ENCODE measurements around the gene HORMAD2. TPM values are rescaled to one million over a fixed set of nuclear protein-coding genes. Genes with fewer than 3 reads are reported as not detected.

Gene HORMAD2
- total RNA-seq, 1 donor from 2014 or later: not detected

GRCh38 chr22:30208631-30209603 is 128.7 kb downstream of the HORMAD2 start:
- H3K36me3 ChIP-seq (ENCODE audit: control insufficient read depth, insufficient read depth, low read length): no peaks in the 10 kb centered on the region
- DNase-seq (ENCODE audit: low read depth): no peak
- TF ChIP-seq CTCF (IDR thresholded peaks at IDR 0.05; ENCODE audit: insufficient read depth, low read length, poor library complexity, severe bottlenecking): no peak

DNA sequence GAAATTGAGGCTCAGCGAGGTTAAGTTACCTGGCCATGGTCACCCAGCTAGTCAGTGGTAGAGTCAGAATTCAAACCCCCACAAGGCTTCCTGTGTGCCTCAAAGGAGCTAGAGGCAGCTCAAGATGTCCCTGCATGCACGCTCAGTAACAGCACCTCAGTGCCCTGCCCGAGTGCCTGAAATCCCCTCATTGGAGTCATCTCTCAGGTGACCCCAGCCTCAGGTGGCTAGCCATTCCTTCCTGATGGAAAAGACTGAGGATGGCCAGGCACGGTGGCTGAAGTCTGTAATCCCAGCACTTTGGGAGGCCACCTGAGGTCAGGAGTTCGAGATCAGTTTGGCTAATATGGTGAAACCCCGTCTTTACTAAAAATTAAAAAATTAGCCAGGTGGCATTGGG is 129.4 kb downstream of the HORMAD2 start:
- Histone ChIP-seq H3K4me3 (ENCODE audit: low read depth, low read length) (no peak overlapping the region), H3K27me3 (ENCODE audit: control insufficient read depth, insufficient read depth, low read length) (no peaks in the 10 kb centered on the region), H3K36me3 (ENCODE audit: control insufficient read depth, insufficient read depth, low read length) (no peaks in the 10 kb centered on the region)
- DNase-seq (ENCODE audit: low read depth): no peak
- TF ChIP-seq CTCF (IDR thresholded peaks at IDR 0.05; ENCODE audit: insufficient read depth, low read length, poor library complexity, severe bottlenecking): no peak

More at GRCh38 chr22:30208631-30209603, 128.7 kb downstream of the HORMAD2 start:
- Histone ChIP-seq H3K4me3 (ENCODE audit: low read depth, low read length) (no peak overlapping the region), H3K27me3 (ENCODE audit: control insufficient read depth, insufficient read depth, low read length) (no peaks in the 10 kb centered on the region)

DNA sequence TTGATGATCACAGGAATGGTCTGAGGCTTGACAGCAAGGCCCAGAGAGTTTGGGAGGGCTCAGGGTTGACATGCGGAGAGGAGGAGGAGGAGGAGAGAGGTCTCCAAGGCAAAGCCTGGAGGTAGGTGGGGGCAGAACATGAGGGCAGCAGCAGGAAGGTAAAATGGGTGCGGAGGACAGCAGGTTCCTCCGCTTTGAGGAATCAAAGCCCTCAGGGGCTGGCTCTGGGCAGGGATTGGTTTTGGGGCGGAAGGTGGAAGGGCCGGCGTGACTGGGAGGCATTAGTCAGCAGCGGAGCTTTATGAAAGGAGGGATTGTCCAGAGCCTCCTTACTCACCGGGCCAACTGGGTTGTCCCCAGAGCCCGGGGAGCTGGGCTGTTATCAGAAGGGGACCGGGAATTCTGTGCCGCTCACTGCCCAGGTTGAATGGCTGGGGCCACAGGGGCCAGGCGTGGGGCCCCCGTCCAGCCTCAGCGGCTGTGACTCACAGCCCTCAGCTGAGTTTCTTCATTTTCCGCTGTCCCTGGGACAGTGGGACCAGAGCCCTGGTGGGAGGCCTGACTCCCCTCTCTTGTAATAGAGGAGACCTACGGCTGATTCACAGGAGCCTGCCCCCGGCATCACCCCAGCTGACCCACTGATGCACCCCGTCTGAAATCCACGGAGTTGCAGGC is 130.1 kb downstream of the HORMAD2 start:
- Histone ChIP-seq H3K4me3 (ENCODE audit: low read depth, low read length) (no peak overlapping the region), H3K36me3 (ENCODE audit: control insufficient read depth, insufficient read depth, low read length) (no peaks in the 10 kb centered on the region), H3K27me3 (ENCODE audit: control insufficient read depth, insufficient read depth, low read length) (no peaks in the 10 kb centered on the region)
- DNase-seq (ENCODE audit: low read depth): peak; percentile 69
- no peak for TF ChIP-seq CTCF (IDR thresholded peaks at IDR 0.05; ENCODE audit: insufficient read depth, low read length, poor library complexity, severe bottlenecking)

GRCh38 chr22:30211124-30211820 is 131.0 kb downstream of the HORMAD2 start:
- H3K36me3 ChIP-seq (ENCODE audit: control insufficient read depth, insufficient read depth, low read length): no peaks in the 10 kb centered on the region
- H3K4me3 ChIP-seq (ENCODE audit: low read depth, low read length): no peak overlapping the region
- no peak for TF ChIP-seq CTCF (IDR thresholded peaks at IDR 0.05; ENCODE audit: insufficient read depth, low read length, poor library complexity, severe bottlenecking)
- no peaks in the 10 kb centered on the region for H3K27me3 ChIP-seq (ENCODE audit: control insufficient read depth, insufficient read depth, low read length)
- DNase-seq (ENCODE audit: low read depth): no peak

GRCh38 chr22:30212363-30212995 is 132.2 kb downstream of the HORMAD2 start:
- Histone ChIP-seq H3K36me3 (ENCODE audit: control insufficient read depth, insufficient read depth, low read length) (no peaks in the 10 kb centered on the region), H3K4me3 (ENCODE audit: low read depth, low read length) (no peak overlapping the region), H3K27me3 (ENCODE audit: control insufficient read depth, insufficient read depth, low read length) (no peaks in the 10 kb centered on the region)
- TF ChIP-seq CTCF (IDR thresholded peaks at IDR 0.05; ENCODE audit: insufficient read depth, low read length, poor library complexity, severe bottlenecking): no peak
- DNase-seq (ENCODE audit: low read depth): peak; percentile 98
